Upper lobe of right lung (tissue), 1 donor: ENCODE measurements around the gene RHBDL1. TPM values are rescaled to one million over a fixed set of nuclear protein-coding genes. Genes with fewer than 3 reads are reported as not detected.

ENCODE experiments used
- ATAC-seq: fragments of 200-7000 bp; cut with Tn5 transposase; one replicate; pipeline ENCODE4 v1.9.1; 2020; ENCODE audit warnings: mild to moderate bottlenecking, moderate library complexity
- DNase-seq: peaks from one replicate; pipeline ENCODE4 v3.0.0-alpha.2; 2020
- H3K27ac ChIP-seq: fragments of 200-600 bp; one replicate; pipeline ENCODE4 v1.8.0; 2022
- H3K27me3 ChIP-seq: fragments of 200-600 bp; one replicate; pipeline ENCODE4 v1.8.0; 2022; ENCODE audit warnings: mild to moderate bottlenecking
- H3K36me3 ChIP-seq: fragments of 200-600 bp; one replicate; pipeline ENCODE4 v1.8.0; 2022
- H3K4me1 ChIP-seq: fragments of 200-600 bp; one replicate; pipeline ENCODE4 v1.8.0; 2022
- H3K4me3 ChIP-seq: fragments of 200-600 bp; one replicate; pipeline ENCODE4 v1.8.0; 2022; ENCODE audit warnings: mild to moderate bottlenecking
- H3K9me3 ChIP-seq: fragments of 200-600 bp; one replicate; pipeline ENCODE4 v1.8.0; 2022
- intact Hi-C: fragments of 100-400 bp; cut with DNase I; formaldehyde crosslinking; loops from one replicate; pipeline ENCODE4 v1.11.0; 2022
- total RNA-seq: library from RNA; stranded (reverse); fragmentation: NEBNext Ultra II Directional; extraction: Animal tissue kit (Norgen Biotek cat#: 25700); gene quantifications from one replicate; pipeline ENCODE4 v1.2.1, GENCODE V29; 2021
- TF ChIP-seq, protein P1 (sequence below): fragments of 200-600 bp; IDR thresholded peaks from one replicate; pipeline ENCODE4 v1.8.0; 2022; ENCODE audit warnings: antibody characterized with exemption
- donor health status: DM: no; HTN: yes; CAD: no; lungs with severe emphysema.

Gene RHBDL1
- total RNA-seq, 1 donor from 2014 or later: 2.0 TPM

DNA sequence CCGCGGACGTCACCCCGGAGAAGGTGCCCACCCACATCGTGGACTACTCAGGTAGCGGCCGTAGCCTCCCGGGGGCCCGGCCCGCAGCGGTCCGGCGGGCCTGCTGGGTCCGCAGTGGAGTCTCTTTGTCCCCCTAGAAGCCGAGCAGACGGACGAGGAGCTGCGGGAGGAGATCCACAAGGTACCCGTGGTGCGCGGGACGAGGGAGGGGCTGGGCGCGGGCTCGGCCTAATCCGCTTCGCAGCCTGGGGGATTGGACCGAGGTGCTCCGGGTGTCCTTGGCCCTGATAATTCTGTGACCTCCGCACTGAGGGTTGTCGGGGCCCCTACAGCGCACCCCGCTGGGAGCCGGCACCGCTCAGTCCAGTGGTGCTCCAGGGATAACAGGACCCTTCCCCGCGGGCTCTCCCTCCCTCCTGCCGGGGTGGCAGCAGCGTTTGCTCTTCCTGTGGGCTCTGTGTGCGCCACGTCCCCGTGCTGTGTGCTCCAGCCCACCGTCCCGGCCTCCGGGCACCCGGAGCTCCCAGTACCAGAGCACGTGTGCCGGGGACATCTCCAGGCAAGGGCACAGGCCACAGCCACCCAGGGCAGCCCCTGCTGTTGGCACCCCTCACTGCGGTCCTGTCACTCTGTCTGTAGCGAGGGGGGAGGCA lies 6.8 kb upstream of the RHBDL1 start:
- H3K27ac ChIP-seq: peak overlapping the region; percentile 87
- H3K4me1 ChIP-seq: peaks cover 12% of the 10 kb centered on the region
- no peak for DNase-seq
- H3K36me3 ChIP-seq: peaks cover 40% of the 10 kb centered on the region
- intact Hi-C loops: no loop called here
- peak overlapping the region; percentile 97 for H3K4me3 ChIP-seq
- H3K27me3 ChIP-seq: no peaks in the 10 kb centered on the region
- TF ChIP-seq, protein P1, sequence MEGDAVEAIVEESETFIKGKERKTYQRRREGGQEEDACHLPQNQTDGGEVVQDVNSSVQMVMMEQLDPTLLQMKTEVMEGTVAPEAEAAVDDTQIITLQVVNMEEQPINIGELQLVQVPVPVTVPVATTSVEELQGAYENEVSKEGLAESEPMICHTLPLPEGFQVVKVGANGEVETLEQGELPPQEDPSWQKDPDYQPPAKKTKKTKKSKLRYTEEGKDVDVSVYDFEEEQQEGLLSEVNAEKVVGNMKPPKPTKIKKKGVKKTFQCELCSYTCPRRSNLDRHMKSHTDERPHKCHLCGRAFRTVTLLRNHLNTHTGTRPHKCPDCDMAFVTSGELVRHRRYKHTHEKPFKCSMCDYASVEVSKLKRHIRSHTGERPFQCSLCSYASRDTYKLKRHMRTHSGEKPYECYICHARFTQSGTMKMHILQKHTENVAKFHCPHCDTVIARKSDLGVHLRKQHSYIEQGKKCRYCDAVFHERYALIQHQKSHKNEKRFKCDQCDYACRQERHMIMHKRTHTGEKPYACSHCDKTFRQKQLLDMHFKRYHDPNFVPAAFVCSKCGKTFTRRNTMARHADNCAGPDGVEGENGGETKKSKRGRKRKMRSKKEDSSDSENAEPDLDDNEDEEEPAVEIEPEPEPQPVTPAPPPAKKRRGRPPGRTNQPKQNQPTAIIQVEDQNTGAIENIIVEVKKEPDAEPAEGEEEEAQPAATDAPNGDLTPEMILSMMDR: no peak
- no peaks in the 10 kb centered on the region for H3K9me3 ChIP-seq
- no peak for ATAC-seq

DNA sequence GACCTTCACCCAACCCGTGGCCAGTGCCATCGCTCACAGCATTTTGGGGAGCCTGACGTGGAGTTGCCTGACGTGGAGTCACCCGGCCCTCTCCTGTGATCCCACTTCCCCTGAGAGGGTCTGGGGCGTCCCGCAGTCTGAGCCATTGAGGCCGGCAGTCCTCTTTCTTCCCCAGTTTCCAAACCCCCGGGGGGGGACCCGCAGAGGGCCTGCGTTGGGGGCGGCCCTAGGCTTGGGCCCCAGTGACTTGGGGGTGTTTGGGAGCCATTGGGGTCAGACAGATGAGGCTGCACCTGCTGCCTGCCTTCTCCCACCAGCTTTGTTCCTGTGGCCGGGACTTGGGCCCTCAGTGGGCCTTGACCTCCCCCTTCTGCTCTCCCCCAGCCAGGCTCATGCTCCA lies 5.8 kb upstream of the RHBDL1 start:
- ATAC-seq (no peak), DNase-seq (no peak)
- Histone ChIP-seq H3K4me1 (peaks cover 15% of the 10 kb centered on the region), H3K9me3 (no peaks in the 10 kb centered on the region), H3K4me3 (no peak overlapping the region), H3K27ac (no peak overlapping the region), H3K27me3 (no peaks in the 10 kb centered on the region), H3K36me3 (peaks cover 40% of the 10 kb centered on the region)
- intact Hi-C loops: no loop called here
- TF ChIP-seq, protein P1: no peak

DNA sequence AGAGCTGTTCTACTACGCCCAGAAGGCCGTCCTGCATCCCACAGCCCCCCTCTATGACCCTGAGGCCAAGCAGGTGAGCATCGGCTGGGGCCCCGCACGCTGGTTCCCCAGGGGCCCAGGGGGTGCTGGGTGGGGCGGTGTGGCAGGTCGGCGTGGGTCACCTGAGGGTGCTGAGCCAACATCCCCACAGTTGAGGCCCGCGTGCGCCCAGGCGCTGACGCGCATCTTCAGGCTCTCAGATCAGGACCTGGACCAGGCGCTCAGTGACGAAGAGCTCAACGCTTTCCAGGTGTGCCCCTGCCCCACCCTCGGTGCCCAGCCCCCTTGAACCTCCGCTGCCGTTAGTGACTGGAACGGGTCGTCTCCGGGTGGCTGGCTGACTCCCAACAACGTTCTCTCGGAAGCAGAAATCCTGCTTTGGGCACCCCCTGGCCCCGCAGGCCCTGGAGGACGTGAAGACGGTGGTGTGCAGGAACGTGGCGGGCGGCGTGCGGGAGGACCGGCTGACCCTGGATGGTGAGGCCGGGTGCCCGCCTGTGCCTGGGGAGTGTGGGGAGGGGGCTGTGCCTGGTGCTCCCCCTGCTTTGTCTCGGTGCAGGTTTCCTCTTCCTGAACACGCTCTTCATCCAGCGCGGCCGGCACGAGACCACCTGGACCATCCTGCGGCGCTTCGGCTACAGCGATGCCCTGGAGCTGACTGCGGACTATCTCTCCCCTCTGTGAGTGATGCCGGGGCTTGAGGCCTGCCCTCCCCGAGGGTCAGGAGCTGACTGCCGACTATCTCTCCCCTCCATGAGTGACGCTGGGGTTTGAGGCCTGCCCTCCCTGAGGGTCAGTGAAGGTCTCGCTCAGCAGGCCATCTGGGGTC lies 4.8 kb upstream of the RHBDL1 start:
- ATAC-seq: no peak
- intact Hi-C loops: no loop called here

DNA sequence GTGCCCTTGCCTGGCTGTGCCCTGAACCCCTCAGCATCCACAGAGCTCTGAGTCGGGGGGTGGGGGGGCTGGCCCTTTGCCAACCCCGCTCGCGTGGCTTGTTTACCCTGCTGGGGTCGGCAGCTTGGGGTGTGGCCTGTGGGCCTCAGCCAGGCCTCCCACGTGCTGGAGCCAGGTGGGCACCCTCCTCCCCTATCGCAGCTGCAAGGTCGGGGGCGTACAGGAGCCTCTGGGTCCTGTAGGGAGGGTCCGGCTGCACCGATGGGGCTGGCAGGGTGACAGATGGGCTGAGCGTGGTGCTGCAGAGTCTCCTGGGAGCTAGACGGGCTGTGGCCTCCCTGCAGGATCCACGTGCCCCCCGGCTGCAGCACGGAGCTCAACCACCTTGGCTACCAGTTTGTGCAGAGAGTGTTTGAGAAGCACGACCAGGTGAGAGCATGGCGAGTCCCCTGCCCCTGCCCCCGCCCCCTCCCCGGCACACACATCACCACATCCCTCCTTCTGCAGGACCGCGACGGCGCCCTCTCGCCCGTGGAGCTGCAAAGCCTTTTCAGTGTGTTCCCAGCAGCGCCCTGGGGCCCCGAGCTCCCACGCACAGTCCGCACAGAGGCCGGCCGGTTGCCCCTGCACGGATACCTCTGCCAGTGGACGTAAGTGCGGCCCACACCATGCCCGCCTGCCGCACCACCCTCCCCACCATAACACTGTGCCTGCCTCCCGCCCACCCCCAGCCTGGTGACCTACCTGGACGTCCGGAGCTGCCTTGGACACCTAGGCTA lies 3.9 kb upstream of the RHBDL1 start:
- H3K36me3 ChIP-seq: peaks cover 40% of the 10 kb centered on the region

More for the DNA sequence above, 4.8 kb upstream of the RHBDL1 start:
- DNase-seq: no peak
- Histone ChIP-seq H3K4me3 (no peak overlapping the region), H3K4me1 (peaks cover 22% of the 10 kb centered on the region), H3K36me3 (peaks cover 40% of the 10 kb centered on the region), H3K9me3 (no peaks in the 10 kb centered on the region), H3K27me3 (no peaks in the 10 kb centered on the region), H3K27ac (no peak overlapping the region)
- TF ChIP-seq, protein P1: no peak

DNA sequence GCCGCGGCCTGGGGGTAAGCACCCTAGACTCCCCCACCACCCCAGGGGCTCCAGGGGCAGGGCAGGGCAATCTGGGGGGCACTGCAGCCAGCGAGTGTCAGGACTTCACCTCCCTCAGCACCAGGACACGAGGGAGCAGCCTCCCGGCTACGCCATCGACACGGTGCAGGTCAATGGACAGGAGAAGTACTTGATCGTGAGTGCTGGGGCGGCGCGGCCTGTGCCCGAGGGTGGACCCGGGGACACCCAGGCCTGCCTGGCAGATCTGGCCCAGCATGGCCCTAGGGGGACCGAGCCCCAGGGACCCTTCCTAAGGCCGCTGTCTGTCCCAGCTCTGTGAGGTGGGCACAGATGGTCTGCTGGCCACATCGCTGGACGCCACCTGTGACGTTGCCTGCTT lies 3.1 kb upstream of the RHBDL1 start:
- no peak for ATAC-seq
- intact Hi-C loops: no loop called here
- H3K36me3 ChIP-seq: peaks cover 40% of the 10 kb centered on the region

More for the DNA sequence above, 3.9 kb upstream of the RHBDL1 start:
- intact Hi-C loops: no loop called here
- DNase-seq (no peak), ATAC-seq (no peak)
- Histone ChIP-seq H3K27me3 (no peaks in the 10 kb centered on the region), H3K9me3 (no peaks in the 10 kb centered on the region), H3K4me1 (peaks cover 22% of the 10 kb centered on the region), H3K27ac (no peak overlapping the region), H3K4me3 (no peak overlapping the region)
- TF ChIP-seq, protein P1: no peak

More for the DNA sequence above, 3.1 kb upstream of the RHBDL1 start:
- Histone ChIP-seq H3K9me3 (no peaks in the 10 kb centered on the region), H3K4me1 (peaks cover 19% of the 10 kb centered on the region), H3K27ac (no peak overlapping the region), H3K4me3 (no peak overlapping the region), H3K27me3 (no peaks in the 10 kb centered on the region)
- TF ChIP-seq, protein P1: no peak
- no peak for DNase-seq
